Measurements from ENCODE around the gene PCP4.

Gene PCP4
- 0 reads per million in 9 experiments for total RNA-seq

DNA sequence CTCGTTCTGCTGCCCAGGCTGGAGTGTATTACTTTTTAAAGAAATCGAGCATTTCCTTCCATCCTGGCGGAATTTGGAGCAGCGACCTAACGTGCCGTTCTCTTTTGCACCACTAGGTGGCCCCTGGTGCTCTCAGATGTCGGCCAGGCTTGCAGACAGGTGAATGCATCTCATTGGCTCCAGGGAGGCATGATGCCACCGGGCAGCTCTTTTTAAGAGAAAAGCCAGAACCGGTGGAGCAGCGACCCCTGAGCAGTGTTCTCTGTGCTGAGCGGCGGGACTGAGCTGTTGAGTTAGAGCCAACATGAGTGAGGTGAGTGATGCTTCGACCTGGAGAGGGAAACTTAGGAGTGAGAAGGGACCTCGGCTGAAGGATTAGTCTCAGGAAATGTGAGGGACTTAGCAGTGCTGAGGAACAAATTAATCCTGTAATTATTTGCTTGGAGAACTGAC is at the start of gene PCP4:
Gene PCP4 (plus strand): TSS at position 241 of the 453 bp plus-strand sequence. CDS start 64 bp downstream, at position 305.
- no peak within 1 kb of the TSS for H3K4me3 Mint-ChIP-seq
- peaks cover 6 to 8% of the 10 kb centered on the region in 2 donors for H3K27me3 Mint-ChIP-seq
- DNase-seq (no peak), ATAC-seq (replicated peaks) (no peak)
- H3K4me1 Mint-ChIP-seq (ENCODE audit: low read depth in 2 of 2), result peaks cover 0 to 2% of the 10 kb centered on the region in 2 donors
- H3K9me3 Mint-ChIP-seq, result peaks cover 0 to 7% of the 10 kb centered on the region in 2 donors
- no peaks in the 10 kb centered on the region for H3K36me3 Mint-ChIP-seq (ENCODE audit: insufficient read depth)
- peak within 1 kb of the TSS in 1 of 2 donors; percentile 58 for H3K27ac Mint-ChIP-seq

DNA sequence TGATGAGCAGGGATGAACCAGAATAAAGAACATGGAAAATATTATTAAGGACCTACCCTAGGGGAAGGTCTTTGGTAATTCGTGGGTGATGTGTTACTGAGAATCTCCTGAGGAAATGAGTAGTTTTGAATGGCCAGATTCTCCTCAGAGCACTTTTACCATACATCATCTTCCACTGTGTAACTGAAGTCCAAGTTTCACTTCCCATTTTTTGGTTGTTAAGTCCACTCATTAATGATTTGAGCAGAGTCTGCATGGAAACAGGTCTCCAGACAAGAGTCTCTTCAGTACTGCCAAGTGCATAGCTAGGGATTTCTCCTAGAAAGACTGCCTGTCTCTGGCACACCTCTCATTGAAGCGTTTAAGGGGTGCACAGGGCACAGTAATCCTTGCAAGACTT is 48.7 kb upstream of the PCP4 start:
- Mint-ChIP-seq H3K4me1 (ENCODE audit: low read depth in 2 of 2) (no peaks in the 10 kb centered on the region), H3K27me3 (no peaks in the 10 kb centered on the region), H3K4me3 (no peak overlapping the region), H3K9me3 (peaks cover 0 to 13% of the 10 kb centered on the region in 2 donors), H3K36me3 (ENCODE audit: insufficient read depth) (no peaks in the 10 kb centered on the region), H3K27ac (no peak overlapping the region)
- DNase-seq (no peak), ATAC-seq (replicated peaks) (no peak)

DNA sequence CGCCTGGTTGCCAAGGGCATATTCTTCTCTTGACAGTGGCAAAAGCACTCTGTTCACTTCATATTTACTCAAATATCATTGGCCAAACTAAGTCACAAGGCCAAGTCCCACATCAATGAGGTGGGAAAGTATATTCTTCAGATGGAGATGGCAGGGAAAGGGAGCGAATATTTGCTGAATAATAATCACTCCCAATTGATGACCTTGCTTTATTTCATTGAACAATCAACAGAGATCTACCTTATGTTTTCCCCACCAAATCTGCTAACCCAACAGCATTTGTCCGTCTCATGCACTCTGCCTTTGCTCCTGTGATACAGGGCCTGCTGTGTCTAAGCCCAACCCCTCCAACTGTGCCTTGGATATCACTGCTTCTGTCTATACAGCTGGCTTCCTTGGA is 45.2 kb upstream of the PCP4 start:
- no peaks in the 10 kb centered on the region for H3K4me1 Mint-ChIP-seq (ENCODE audit: low read depth in 2 of 2)
- H3K27me3 Mint-ChIP-seq, result no peaks in the 10 kb centered on the region
- H3K36me3 Mint-ChIP-seq (ENCODE audit: insufficient read depth), result no peaks in the 10 kb centered on the region
- H3K4me3 Mint-ChIP-seq, result no peak overlapping the region
- ATAC-seq (replicated peaks) (no peak), DNase-seq (no peak)
- H3K9me3 Mint-ChIP-seq, result peaks cover 5 to 16% of the 10 kb centered on the region in 2 donors
- H3K27ac Mint-ChIP-seq, result no peak overlapping the region

DNA sequence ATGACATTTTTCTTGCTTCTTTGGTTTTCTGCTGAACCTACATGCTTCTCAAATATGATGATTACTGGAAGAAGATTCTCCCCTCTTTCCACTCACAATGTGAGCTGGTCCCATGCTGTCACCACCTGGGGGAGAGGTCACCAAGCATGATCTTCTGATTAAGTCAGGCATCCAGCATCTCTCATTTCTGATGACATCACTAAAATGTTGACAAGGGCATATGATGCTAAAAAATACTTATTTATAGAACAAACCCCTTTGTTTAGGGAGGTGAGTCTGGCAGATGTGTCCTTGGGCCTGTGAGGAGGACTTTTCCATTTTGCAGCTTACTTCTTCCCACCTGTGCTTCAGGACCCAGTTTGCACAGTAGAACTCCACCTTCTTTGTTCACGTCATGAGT is 42.0 kb upstream of the PCP4 start:
- H3K9me3 Mint-ChIP-seq, result peaks cover 5 to 7% of the 10 kb centered on the region in 2 donors
- DNase-seq (no peak), ATAC-seq (replicated peaks) (no peak)
- no peaks in the 10 kb centered on the region for H3K4me1 Mint-ChIP-seq (ENCODE audit: low read depth in 2 of 2)
- no peak overlapping the region for H3K27ac Mint-ChIP-seq
- H3K27me3 Mint-ChIP-seq, result no peaks in the 10 kb centered on the region
- no peaks in the 10 kb centered on the region for H3K36me3 Mint-ChIP-seq (ENCODE audit: insufficient read depth)
- H3K4me3 Mint-ChIP-seq, result no peak overlapping the region

DNA sequence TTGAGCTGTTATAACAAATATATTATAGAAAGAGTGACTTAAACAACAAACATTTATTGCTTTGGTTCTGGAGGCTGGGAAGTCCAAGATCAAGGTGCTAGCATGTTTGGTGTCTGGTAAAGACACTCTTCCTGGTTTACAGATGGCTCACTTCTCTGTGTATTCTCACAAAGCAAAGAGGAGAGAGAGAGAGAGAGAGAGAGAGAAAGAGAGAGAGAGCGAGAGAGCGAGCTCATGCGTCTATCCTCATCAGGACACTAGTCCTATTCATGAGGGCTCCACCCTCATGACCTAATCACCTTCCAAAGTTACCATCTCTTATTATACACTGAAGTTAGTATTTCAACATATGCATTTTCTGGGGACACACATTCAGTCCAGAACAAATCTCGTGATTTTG is 32.7 kb upstream of the PCP4 start:
- Mint-ChIP-seq H3K36me3 (ENCODE audit: insufficient read depth) (no peaks in the 10 kb centered on the region), H3K27ac (no peak overlapping the region), H3K4me3 (no peak overlapping the region), H3K4me1 (ENCODE audit: low read depth in 2 of 2) (no peaks in the 10 kb centered on the region), H3K9me3 (peaks cover 0 to 7% of the 10 kb centered on the region in 2 donors), H3K27me3 (no peaks in the 10 kb centered on the region)
- DNase-seq (no peak), ATAC-seq (replicated peaks) (no peak)

DNA sequence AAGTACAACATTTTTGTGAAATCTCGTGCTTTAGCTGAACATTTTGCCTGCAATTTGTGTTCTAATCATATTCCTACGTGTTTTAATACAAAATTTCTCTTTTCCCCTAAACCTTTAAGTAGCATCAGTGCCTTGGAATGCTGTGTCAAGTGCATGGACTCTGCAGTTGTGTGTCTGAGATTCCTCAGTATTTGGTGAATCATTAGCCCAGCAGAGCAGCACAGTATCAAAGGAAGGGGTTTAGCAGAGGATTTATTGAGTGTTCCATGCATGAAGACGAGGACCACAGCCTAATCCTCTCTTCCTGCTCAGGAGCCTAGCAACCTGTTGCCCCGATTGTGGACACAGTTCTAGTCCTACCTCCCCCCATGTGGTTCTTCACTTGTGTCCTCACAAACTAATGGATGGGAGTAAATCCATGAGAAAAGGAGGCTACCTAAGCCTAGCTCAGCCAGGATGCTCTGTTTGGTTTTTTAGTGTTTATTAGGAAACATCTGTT is 29.3 kb upstream of the PCP4 start:
- H3K9me3 Mint-ChIP-seq, result peaks cover 0 to 12% of the 10 kb centered on the region in 2 donors
- no peaks in the 10 kb centered on the region for H3K36me3 Mint-ChIP-seq (ENCODE audit: insufficient read depth)
- ATAC-seq (replicated peaks), result no peak
- H3K4me3 Mint-ChIP-seq, result no peak overlapping the region
- no peak for DNase-seq
- no peaks in the 10 kb centered on the region for H3K27me3 Mint-ChIP-seq
- no peak overlapping the region for H3K27ac Mint-ChIP-seq
- no peaks in the 10 kb centered on the region for H3K4me1 Mint-ChIP-seq (ENCODE audit: low read depth in 2 of 2)

DNA sequence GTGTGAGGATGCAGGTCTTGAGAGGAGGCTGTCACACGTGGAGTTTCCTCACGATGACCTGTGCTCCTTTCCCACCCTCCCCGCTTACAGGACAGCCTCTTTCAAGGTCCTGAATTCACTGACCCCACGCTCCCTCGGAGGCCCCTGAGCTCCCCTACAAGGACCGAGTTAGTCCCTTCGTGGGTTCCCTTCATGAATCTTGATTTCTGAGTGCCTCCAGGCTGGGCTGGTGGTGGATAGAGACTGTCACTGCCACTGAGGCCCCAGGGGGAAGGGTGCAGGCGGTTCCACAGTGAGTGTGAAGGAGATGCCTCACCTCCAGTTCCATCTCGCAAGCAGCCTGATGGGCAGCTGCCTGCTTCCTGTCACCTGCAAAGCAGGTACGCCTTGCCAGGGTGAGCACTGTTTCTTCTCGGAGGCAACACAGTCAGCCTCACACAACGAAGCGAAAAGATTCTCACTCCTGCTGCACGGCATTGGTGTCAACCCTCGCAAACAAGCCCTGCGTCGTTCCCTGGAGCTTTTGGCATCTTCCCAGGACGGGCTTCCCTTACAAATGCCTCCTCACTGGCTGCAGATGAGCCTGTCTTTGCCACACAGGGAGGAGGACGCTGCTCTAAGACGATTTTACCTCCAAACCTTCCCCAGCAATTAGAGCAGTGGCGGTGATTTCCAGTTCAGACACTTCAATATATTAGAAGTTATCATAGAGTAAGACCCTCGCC is 26.7 kb upstream of the PCP4 start:
- ATAC-seq (replicated peaks) (no peak), DNase-seq (no peak)
- H3K9me3 Mint-ChIP-seq, result peaks cover 0 to 15% of the 10 kb centered on the region in 2 donors
- peaks cover 0 to 4% of the 10 kb centered on the region in 2 donors for H3K27me3 Mint-ChIP-seq
- H3K4me1 Mint-ChIP-seq (ENCODE audit: low read depth in 2 of 2), result no peaks in the 10 kb centered on the region
- no peak overlapping the region for H3K4me3 Mint-ChIP-seq
- no peak overlapping the region for H3K27ac Mint-ChIP-seq
- no peaks in the 10 kb centered on the region for H3K36me3 Mint-ChIP-seq (ENCODE audit: insufficient read depth)

DNA sequence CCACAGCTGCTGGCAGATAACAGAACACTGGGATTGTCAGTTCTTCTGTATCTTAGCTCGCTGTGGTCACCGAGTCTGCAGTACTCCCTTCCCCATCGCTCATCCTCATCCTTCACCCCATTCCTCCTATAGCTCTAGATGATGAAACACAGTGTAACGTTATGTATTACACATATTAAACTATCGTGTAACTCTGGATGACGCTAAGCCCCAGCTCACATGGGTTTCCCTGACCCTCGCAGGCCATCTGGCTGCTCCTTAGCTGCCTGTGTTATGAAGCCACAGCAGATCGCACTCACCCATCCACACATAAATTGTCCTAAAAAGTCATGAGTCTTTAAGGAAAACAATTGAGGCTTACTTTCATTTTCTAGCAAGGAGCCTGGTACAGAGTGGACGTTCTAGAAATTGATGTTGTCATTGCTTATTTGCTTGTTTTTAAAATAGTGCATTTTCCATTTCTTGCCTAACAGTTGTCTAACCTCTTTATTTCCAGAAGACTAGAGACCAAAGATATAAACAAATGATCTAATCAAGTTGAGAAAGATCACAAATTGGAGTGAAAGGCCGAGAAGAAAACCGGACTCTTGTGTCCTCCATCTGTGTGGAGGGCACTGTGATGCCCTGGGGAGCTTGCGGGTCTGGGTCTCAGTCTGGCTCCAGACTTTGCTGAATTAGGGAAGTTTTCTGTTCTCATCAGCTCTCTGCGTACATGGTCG is 24.3 kb upstream of the PCP4 start:
- no peak for ATAC-seq (replicated peaks)
- Mint-ChIP-seq H3K27me3 (peaks cover 0 to 4% of the 10 kb centered on the region in 2 donors), H3K9me3 (peaks cover 0 to 12% of the 10 kb centered on the region in 2 donors), H3K36me3 (ENCODE audit: insufficient read depth) (no peaks in the 10 kb centered on the region), H3K4me1 (ENCODE audit: low read depth in 2 of 2) (no peaks in the 10 kb centered on the region), H3K27ac (no peak overlapping the region), H3K4me3 (no peak overlapping the region)
- DNase-seq, result no peak

DNA sequence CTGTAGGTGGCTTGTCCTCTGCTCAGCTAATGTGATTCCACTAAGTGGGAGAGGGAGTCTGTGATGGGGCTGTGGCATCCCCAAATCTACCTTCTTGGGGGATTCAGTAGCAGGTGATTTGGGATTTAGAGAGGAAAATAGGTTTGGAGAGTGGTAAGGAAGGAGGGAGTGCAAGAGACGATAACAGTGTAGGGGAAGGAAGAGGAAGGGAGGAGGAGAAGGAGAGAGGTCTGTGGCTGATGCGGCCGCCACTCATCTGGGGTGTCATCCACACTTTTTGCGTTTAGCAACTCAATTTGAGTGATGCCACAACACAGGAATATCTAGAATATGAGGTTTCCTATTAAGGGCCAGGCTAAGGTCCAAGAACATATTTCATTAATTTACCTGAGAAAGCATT is 23.8 kb upstream of the PCP4 start:
- ATAC-seq (replicated peaks), result no peak
- no peaks in the 10 kb centered on the region for H3K36me3 Mint-ChIP-seq (ENCODE audit: insufficient read depth)
- H3K4me1 Mint-ChIP-seq (ENCODE audit: low read depth in 2 of 2), result no peaks in the 10 kb centered on the region
- peaks cover 0 to 10% of the 10 kb centered on the region in 2 donors for H3K9me3 Mint-ChIP-seq
- H3K4me3 Mint-ChIP-seq, result no peak overlapping the region
- peaks cover 0 to 4% of the 10 kb centered on the region in 2 donors for H3K27me3 Mint-ChIP-seq
- DNase-seq, result no peak
- H3K27ac Mint-ChIP-seq, result no peak overlapping the region

DNA sequence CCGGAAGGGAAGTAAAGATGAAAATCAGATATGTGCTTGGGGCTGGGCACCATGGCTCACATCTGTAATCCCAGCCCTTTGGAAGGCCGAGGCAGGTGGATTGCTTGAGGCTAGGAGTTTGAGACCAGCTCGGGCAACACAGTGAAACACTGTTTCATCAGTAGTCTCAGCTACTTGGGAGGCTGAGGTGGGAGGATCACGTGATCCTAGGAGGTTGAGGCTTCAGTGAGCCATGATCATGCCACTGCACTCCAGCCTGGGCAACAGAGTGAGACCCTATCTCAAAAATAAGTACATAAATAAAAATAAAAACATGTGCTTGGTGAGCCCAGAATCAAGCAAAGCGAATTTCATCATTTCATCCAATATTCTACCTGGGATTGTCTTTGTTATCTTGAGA is 23.3 kb upstream of the PCP4 start:
- Mint-ChIP-seq H3K4me3 (no peak overlapping the region), H3K27ac (no peak overlapping the region), H3K27me3 (peaks cover 0 to 4% of the 10 kb centered on the region in 2 donors), H3K9me3 (peaks cover 0 to 10% of the 10 kb centered on the region in 2 donors), H3K36me3 (ENCODE audit: insufficient read depth) (no peaks in the 10 kb centered on the region), H3K4me1 (ENCODE audit: low read depth in 2 of 2) (no peaks in the 10 kb centered on the region)
- no peak for ATAC-seq (replicated peaks)
- no peak for DNase-seq

DNA sequence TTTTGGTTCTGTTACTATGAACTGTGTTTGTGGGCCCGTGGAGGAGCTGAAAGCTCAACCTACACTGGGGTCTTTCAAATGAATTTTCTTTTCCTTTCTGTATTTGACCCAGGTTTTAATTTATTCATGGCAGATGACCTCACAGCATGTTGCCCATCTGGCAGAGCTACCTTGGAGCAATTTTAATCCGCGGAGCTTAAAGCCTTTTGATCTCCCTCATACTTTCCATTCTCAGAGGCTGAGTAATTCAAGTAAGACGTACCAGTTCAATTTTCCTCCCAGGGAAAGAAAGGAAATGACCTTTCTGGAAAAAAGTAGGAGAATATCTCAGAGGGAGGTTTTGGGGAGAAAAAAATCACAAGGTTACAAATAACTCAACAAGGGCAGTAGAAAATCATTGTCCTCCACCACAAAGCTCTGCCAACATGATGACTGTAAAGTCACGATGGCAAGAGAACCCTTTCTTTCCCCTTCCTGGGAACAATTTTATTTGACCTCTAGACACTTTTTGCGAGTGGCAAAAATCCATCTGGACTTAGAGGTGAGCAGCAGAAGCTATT is 21.6 kb upstream of the PCP4 start:
- Mint-ChIP-seq H3K9me3 (peaks cover 0 to 10% of the 10 kb centered on the region in 2 donors), H3K27ac (no peak overlapping the region), H3K36me3 (ENCODE audit: insufficient read depth) (no peaks in the 10 kb centered on the region), H3K27me3 (peaks cover 0 to 4% of the 10 kb centered on the region in 2 donors), H3K4me1 (ENCODE audit: low read depth in 2 of 2) (no peaks in the 10 kb centered on the region), H3K4me3 (no peak overlapping the region)
- ATAC-seq (replicated peaks), result no peak
- no peak for DNase-seq

DNA sequence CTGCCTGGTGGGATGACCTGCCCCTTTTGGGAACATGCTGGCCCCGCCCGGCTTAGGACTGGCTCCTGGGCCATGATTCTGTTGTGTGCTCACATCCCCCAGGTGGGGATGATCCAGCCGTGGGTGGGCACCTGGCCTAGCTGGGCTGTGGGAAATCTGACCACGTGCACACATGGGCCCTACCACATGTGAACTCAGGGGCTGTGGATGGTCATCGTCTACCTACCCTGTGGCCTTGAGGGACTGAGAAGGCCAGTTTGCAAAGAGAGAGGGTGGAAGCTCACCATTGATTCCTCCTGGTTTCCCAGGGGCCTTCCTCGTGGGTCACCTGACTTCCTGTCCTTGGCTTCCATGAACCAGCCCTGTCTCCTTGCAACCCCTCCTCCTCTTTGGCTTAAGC is 19.4 kb upstream of the PCP4 start:
- Mint-ChIP-seq H3K9me3 (peaks cover 0 to 7% of the 10 kb centered on the region in 2 donors), H3K4me3 (no peak overlapping the region), H3K4me1 (ENCODE audit: low read depth in 2 of 2) (no peaks in the 10 kb centered on the region), H3K27me3 (peaks cover 0 to 4% of the 10 kb centered on the region in 2 donors), H3K36me3 (ENCODE audit: insufficient read depth) (no peaks in the 10 kb centered on the region), H3K27ac (no peak overlapping the region)
- DNase-seq (no peak), ATAC-seq (replicated peaks) (no peak)

DNA sequence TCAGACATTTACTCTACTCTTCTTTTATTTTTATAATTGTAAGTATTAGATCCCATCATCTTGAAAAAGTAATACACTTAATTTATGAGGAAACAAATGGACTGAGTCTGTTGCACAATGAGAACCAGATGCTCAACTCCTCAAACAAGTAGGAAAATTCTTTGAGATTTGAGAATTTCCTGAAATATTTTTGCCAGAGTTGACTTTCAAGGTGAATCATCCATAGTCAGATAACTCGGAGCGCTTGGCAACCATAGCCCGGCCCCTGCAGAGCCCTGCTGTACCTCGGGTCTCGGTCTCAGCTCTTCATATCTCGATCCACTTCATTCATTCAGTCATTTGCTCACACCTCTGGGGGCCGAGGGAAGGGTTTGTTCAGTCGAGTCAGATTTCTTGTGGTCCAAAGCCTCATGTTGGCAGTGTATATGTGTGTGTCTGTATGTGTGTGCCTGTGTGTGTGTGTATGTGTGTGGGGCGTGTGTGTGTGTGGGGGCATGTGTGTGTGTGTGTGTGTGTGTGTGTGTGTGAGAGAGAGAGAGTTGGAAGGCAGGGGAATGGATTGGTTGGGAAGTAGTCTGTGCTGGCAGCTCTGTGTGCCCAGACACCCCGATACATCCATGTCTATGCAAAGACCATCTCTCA is 18.1 kb upstream of the PCP4 start:
- ATAC-seq (replicated peaks), result no peak
- DNase-seq, result no peak
- no peak overlapping the region for H3K27ac Mint-ChIP-seq
- no peaks in the 10 kb centered on the region for H3K36me3 Mint-ChIP-seq (ENCODE audit: insufficient read depth)
- H3K9me3 Mint-ChIP-seq, result peaks cover 9 to 10% of the 10 kb centered on the region in 2 donors
- H3K27me3 Mint-ChIP-seq, result no peaks in the 10 kb centered on the region
- no peaks in the 10 kb centered on the region for H3K4me1 Mint-ChIP-seq (ENCODE audit: low read depth in 2 of 2)
- H3K4me3 Mint-ChIP-seq, result no peak overlapping the region
